22Rv1 (cell line): ENCODE measurements around the gene DRAXIN.

ENCODE experiments used
- ZFX ChIP-seq: fragments of 450-650 bp; IDR thresholded peaks from 2 replicates; pipeline ENCODE4 v1.6.1; 2017; ENCODE audit warnings: antibody characterized with exemption, borderline replicate concordance
- TF ChIP-seq, protein P1 (sequence below): fragments of 450-650 bp; IDR thresholded peaks from 2 replicates; pipeline ENCODE4 v1.5.1; 2017; ENCODE audit warnings: mild to moderate bottlenecking

- TF ChIP-seq, protein P1, sequence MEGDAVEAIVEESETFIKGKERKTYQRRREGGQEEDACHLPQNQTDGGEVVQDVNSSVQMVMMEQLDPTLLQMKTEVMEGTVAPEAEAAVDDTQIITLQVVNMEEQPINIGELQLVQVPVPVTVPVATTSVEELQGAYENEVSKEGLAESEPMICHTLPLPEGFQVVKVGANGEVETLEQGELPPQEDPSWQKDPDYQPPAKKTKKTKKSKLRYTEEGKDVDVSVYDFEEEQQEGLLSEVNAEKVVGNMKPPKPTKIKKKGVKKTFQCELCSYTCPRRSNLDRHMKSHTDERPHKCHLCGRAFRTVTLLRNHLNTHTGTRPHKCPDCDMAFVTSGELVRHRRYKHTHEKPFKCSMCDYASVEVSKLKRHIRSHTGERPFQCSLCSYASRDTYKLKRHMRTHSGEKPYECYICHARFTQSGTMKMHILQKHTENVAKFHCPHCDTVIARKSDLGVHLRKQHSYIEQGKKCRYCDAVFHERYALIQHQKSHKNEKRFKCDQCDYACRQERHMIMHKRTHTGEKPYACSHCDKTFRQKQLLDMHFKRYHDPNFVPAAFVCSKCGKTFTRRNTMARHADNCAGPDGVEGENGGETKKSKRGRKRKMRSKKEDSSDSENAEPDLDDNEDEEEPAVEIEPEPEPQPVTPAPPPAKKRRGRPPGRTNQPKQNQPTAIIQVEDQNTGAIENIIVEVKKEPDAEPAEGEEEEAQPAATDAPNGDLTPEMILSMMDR: peak; percentile 92
- TF ChIP-seq ZFX: no peak
Observed at GRCh38 chr1:11650331-11650991, 41.0 kb upstream of the DRAXIN start.
